Measurements from ENCODE around the gene CAMKMT.
"Not testable (repeated sequence)": the region's sequence is repeated elsewhere in the genome, so short reads cannot be mapped to it uniquely, and the experiment has no call there.

The CAMKMT gene

GRCh38 chr2:44362207-44363015 is 664 bp downstream of the CAMKMT start:
- no peak for DNase-seq

- no peak for DNase-seq
Observed at GRCh38 chr2:44364604-44365003, 2.9 kb downstream of the CAMKMT start.

GRCh38 chr2:44367591-44367990 is 5.8 kb downstream of the CAMKMT start:
- DNase-seq = no peak

GRCh38 chr2:44369392-44369791 is 7.6 kb downstream of the CAMKMT start:
- DNase-seq = no peak

- no peak for DNase-seq
Observed at GRCh38 chr2:44371445-44371844, 9.7 kb downstream of the CAMKMT start.

GRCh38 chr2:44372246-44372645 is 10.5 kb downstream of the CAMKMT start:
- DNase-seq = no peak

GRCh38 chr2:44377486-44377885 is 15.7 kb downstream of the CAMKMT start:
- no peak for DNase-seq

- DNase-seq = not testable (repeated sequence)
Observed at GRCh38 chr2:44385226-44385625, 23.5 kb downstream of the CAMKMT start.

- DNase-seq = no peak
Observed at GRCh38 chr2:44388877-44389276, 27.1 kb downstream of the CAMKMT start.

- DNase-seq = no peak
Observed at GRCh38 chr2:44389895-44390294, 28.1 kb downstream of the CAMKMT start.

GRCh38 chr2:44392338-44392943 is 30.7 kb downstream of the CAMKMT start:
- DNase-seq = peak; percentile 12

GRCh38 chr2:44397447-44398175 is 35.9 kb downstream of the CAMKMT start:
- DNase-seq = no peak

- DNase-seq = no peak
Observed at GRCh38 chr2:44398243-44398897, 36.6 kb downstream of the CAMKMT start.

- no peak for DNase-seq
Observed at GRCh38 chr2:44420725-44421124, 59.0 kb downstream of the CAMKMT start.

- no peak for DNase-seq
Observed at GRCh38 chr2:44424211-44424610, 62.5 kb downstream of the CAMKMT start.

GRCh38 chr2:44429034-44429433 is 67.3 kb downstream of the CAMKMT start:
- DNase-seq = no peak

GRCh38 chr2:44430342-44430741 is 68.6 kb downstream of the CAMKMT start:
- DNase-seq = no peak

- no peak for DNase-seq
Observed at GRCh38 chr2:44433895-44434294, 72.1 kb downstream of the CAMKMT start.

- no peak for DNase-seq
Observed at GRCh38 chr2:44441200-44441599, 79.5 kb downstream of the CAMKMT start.

- no peak for DNase-seq
Observed at GRCh38 chr2:44442019-44442418, 80.3 kb downstream of the CAMKMT start.

- DNase-seq = no peak
Observed at GRCh38 chr2:44443517-44443916, 81.8 kb downstream of the CAMKMT start.

- DNase-seq = no peak
Observed at GRCh38 chr2:44444881-44445280, 83.1 kb downstream of the CAMKMT start.

- no peak for DNase-seq
Observed at GRCh38 chr2:44448860-44449527, 87.2 kb downstream of the CAMKMT start.

All from effector CD8-positive, alpha-beta T cell (primary cell).